Hindlimb muscle (tissue), 1 donor: ENCODE data around the gene PCGF2. TPM values are rescaled to one million over a fixed set of nuclear protein-coding genes. Genes with fewer than 3 reads are reported as not detected.

Experiments
- DNase-seq: peaks from one replicate; pipeline ENCODE4 v3.0.0-alpha.2; 2013
- polyA plus RNA-seq: library from polyadenylated mRNA; unstranded; fragments of 120-200 nt; gene quantifications from one replicate; pipeline ENCODE4 v1.2.1, GENCODE V29; 2013; ENCODE audit not compliant: insufficient read length

The PCGF2 gene
- polyA plus RNA-seq, 1 donor, result 32.7 TPM

- DNase-seq, result no peak
Observed at GRCh38 chr17:38751144-38751807, 3.1 kb upstream of the PCGF2 start.

GRCh38 chr17:38750312-38751121, 2.4 kb upstream of the PCGF2 start:
- no peak for DNase-seq

- no peak for DNase-seq
Observed at GRCh38 chr17:38750044-38750311, 1.8 kb upstream of the PCGF2 start.

- DNase-seq, result peak; percentile 84
Observed at GRCh38 chr17:38749223-38750043, 1.3 kb upstream of the PCGF2 start.

GRCh38 chr17:38748892-38749222, 721 bp upstream of the PCGF2 start:
- no peak for DNase-seq

GRCh38 chr17:38747463-38748148, 530 bp downstream of the PCGF2 start:
- DNase-seq, result peak; percentile 48

GRCh38 chr17:38746849-38747462, 1.2 kb downstream of the PCGF2 start:
- no peak for DNase-seq

GRCh38 chr17:38746004-38746848, 1.9 kb downstream of the PCGF2 start:
- no peak for DNase-seq

GRCh38 chr17:38745545-38745944, 2.6 kb downstream of the PCGF2 start:
- no peak for DNase-seq

GRCh38 chr17:38743556-38744171, 4.5 kb downstream of the PCGF2 start:
- DNase-seq, result no peak

- peak; percentile 92 for DNase-seq
Observed at GRCh38 chr17:38742411-38743308, 5.5 kb downstream of the PCGF2 start.

- peak; percentile 77 for DNase-seq
Observed at GRCh38 chr17:38741921-38742410, 6.2 kb downstream of the PCGF2 start.

- DNase-seq, result peak; percentile 50
Observed at GRCh38 chr17:38741461-38741860, 6.7 kb downstream of the PCGF2 start.

- no peak for DNase-seq
Observed at GRCh38 chr17:38740806-38741205, 7.3 kb downstream of the PCGF2 start.

GRCh38 chr17:38740044-38740443, 8.1 kb downstream of the PCGF2 start:
- no peak for DNase-seq

GRCh38 chr17:38739305-38739704, 8.8 kb downstream of the PCGF2 start:
- DNase-seq, result no peak

- DNase-seq, result no peak
Observed at GRCh38 chr17:38738686-38739085, 9.4 kb downstream of the PCGF2 start.

GRCh38 chr17:38738007-38738662, 10.0 kb downstream of the PCGF2 start:
- DNase-seq, result no peak
